Activated T-cell treated with anti-CD3 and anti-CD28 coated beads, Interleukin-2, amount 50 U/mL, for 72 hours (primary cell): Measurements from ENCODE around the gene DPP9. TPM values are rescaled to one million over a fixed set of nuclear protein-coding genes. Genes with fewer than 3 reads are reported as not detected.

Experiments
- ATAC-seq, 2 donors: fragments of 150-1000 bp; cut with Tn5 transposase; replicated peaks in 1 of 2; 2 replicates each; pipeline ENCODE4 v1.10.0; 2021; ENCODE audit warnings: moderate library complexity in 2 of 2, mild to moderate bottlenecking in 1 of 2
- DNase-seq, 2 donors: peaks; one replicate each; pipeline ENCODE4 v3.0.0; 2021 to 2022; ENCODE audit warnings: mixed read lengths in 1 of 2
- H3K27ac Mint-ChIP-seq: one replicate; pipeline ENCODE4 v1.8.0; 2022; ENCODE audit warnings: mild to moderate bottlenecking, moderate library complexity, mixed read lengths
- H3K27me3 Mint-ChIP-seq: one replicate; pipeline ENCODE4 v1.8.0; 2022; ENCODE audit warnings: low read depth, mixed read lengths
- H3K36me3 Mint-ChIP-seq, 2 donors: one replicate each; pipeline ENCODE4 v1.8.0; 2022; ENCODE audit warnings: mixed read lengths in 2 of 2, mild to moderate bottlenecking in 1 of 2; ENCODE audit not compliant: insufficient read depth in 2 of 2
- H3K4me1 Mint-ChIP-seq: one replicate; pipeline ENCODE4 v1.8.0; 2022; ENCODE audit warnings: low read depth, mixed read lengths
- H3K4me3 Mint-ChIP-seq, 2 donors: one replicate each; pipeline ENCODE4 v1.8.0; 2022; ENCODE audit warnings: mild to moderate bottlenecking in 2 of 2, mixed read lengths in 2 of 2, moderate library complexity in 2 of 2
- H3K9me3 Mint-ChIP-seq, 2 donors: one replicate each; pipeline ENCODE4 v1.8.0; 2022; ENCODE audit warnings: mixed read lengths in 2 of 2
- total RNA-seq, 2 donors: library from RNA; stranded (reverse); gene quantifications; one replicate each; pipeline ENCODE4 v1.2.3, GENCODE V29; 2022

Gene DPP9
- total RNA-seq, 2 donors from 2014 or later = 58.8 to 61.0 TPM

- Mint-ChIP-seq H3K4me3 (no peak overlapping the region), H3K4me1 (no peaks in the 10 kb centered on the region), H3K27ac (no peak overlapping the region), H3K27me3 (no peaks in the 10 kb centered on the region), H3K36me3 (peaks cover 3 to 10% of the 10 kb centered on the region in 2 donors), H3K9me3 (no peaks in the 10 kb centered on the region)
- no peak for DNase-seq
- ATAC-seq = no peak
Measured at GRCh38 chr19:4699826-4700692, 23.6 kb downstream of the DPP9 start.

- peaks cover 5 to 12% of the 10 kb centered on the region in 2 donors for H3K36me3 Mint-ChIP-seq
- no peak for DNase-seq
- no peaks in the 10 kb centered on the region for H3K27me3 Mint-ChIP-seq
- no peak overlapping the region for H3K4me3 Mint-ChIP-seq
- no peaks in the 10 kb centered on the region for H3K4me1 Mint-ChIP-seq
- no peak overlapping the region for H3K27ac Mint-ChIP-seq
- no peak for ATAC-seq
- no peaks in the 10 kb centered on the region for H3K9me3 Mint-ChIP-seq
Measured at GRCh38 chr19:4697304-4697703, 26.3 kb downstream of the DPP9 start.

- Mint-ChIP-seq H3K4me3 (no peak overlapping the region), H3K4me1 (no peaks in the 10 kb centered on the region)
- no peak for ATAC-seq
Measured at GRCh38 chr19:4695224-4695731, 28.4 kb downstream of the DPP9 start.

GRCh38 chr19:4694211-4694987 lies 29.2 kb downstream of the DPP9 start:
- H3K4me3 Mint-ChIP-seq = no peak overlapping the region
- H3K36me3 Mint-ChIP-seq = peaks cover 6 to 16% of the 10 kb centered on the region in 2 donors
- ATAC-seq = no peak
- H3K4me1 Mint-ChIP-seq = no peaks in the 10 kb centered on the region
- H3K9me3 Mint-ChIP-seq = no peaks in the 10 kb centered on the region
- no peaks in the 10 kb centered on the region for H3K27me3 Mint-ChIP-seq
- DNase-seq = no peak
- no peak overlapping the region for H3K27ac Mint-ChIP-seq

More at GRCh38 chr19:4695224-4695731, 28.4 kb downstream of the DPP9 start:
- Mint-ChIP-seq H3K27me3 (no peaks in the 10 kb centered on the region), H3K36me3 (peaks cover 6 to 15% of the 10 kb centered on the region in 2 donors), H3K9me3 (no peaks in the 10 kb centered on the region), H3K27ac (no peak overlapping the region)
- DNase-seq = no peak

GRCh38 chr19:4693471-4694121 lies 30.0 kb downstream of the DPP9 start:
- Mint-ChIP-seq H3K9me3 (no peaks in the 10 kb centered on the region), H3K27ac (no peak overlapping the region), H3K4me1 (no peaks in the 10 kb centered on the region), H3K27me3 (no peaks in the 10 kb centered on the region), H3K4me3 (no peak overlapping the region), H3K36me3 (peaks cover 6 to 16% of the 10 kb centered on the region in 2 donors)
- no peak for ATAC-seq
- no peak for DNase-seq

- no peak for DNase-seq
- Mint-ChIP-seq H3K9me3 (no peaks in the 10 kb centered on the region), H3K4me3 (no peak overlapping the region), H3K36me3 (peaks cover 6 to 16% of the 10 kb centered on the region in 2 donors), H3K4me1 (no peaks in the 10 kb centered on the region), H3K27me3 (no peaks in the 10 kb centered on the region), H3K27ac (no peak overlapping the region)
- ATAC-seq = no peak
Measured at GRCh38 chr19:4693078-4693350, 30.6 kb downstream of the DPP9 start.

GRCh38 chr19:4692251-4693077 lies 31.2 kb downstream of the DPP9 start:
- DNase-seq (no peak), ATAC-seq (no peak)
- Mint-ChIP-seq H3K36me3 (peaks cover 6 to 16% of the 10 kb centered on the region in 2 donors), H3K27me3 (no peaks in the 10 kb centered on the region), H3K4me3 (no peak overlapping the region), H3K27ac (no peak overlapping the region), H3K4me1 (no peaks in the 10 kb centered on the region), H3K9me3 (no peaks in the 10 kb centered on the region)

- Mint-ChIP-seq H3K27ac (no peak overlapping the region), H3K36me3 (peaks cover 6 to 17% of the 10 kb centered on the region in 2 donors), H3K9me3 (no peaks in the 10 kb centered on the region), H3K4me3 (no peak overlapping the region), H3K4me1 (no peaks in the 10 kb centered on the region), H3K27me3 (no peaks in the 10 kb centered on the region)
- DNase-seq = no peak
- ATAC-seq = no peak
Measured at GRCh38 chr19:4691373-4691772, 32.3 kb downstream of the DPP9 start.

GRCh38 chr19:4690361-4690760 lies 33.3 kb downstream of the DPP9 start:
- DNase-seq = no peak
- Mint-ChIP-seq H3K4me3 (no peak overlapping the region), H3K27ac (no peak overlapping the region)

GRCh38 chr19:4689403-4689802 lies 34.2 kb downstream of the DPP9 start:
- ATAC-seq = no peak
- H3K4me3 Mint-ChIP-seq = no peak overlapping the region
- DNase-seq = no peak
- H3K9me3 Mint-ChIP-seq = no peaks in the 10 kb centered on the region
- H3K4me1 Mint-ChIP-seq = no peaks in the 10 kb centered on the region
- no peak overlapping the region for H3K27ac Mint-ChIP-seq
- peaks cover 4 to 17% of the 10 kb centered on the region in 2 donors for H3K36me3 Mint-ChIP-seq
- no peaks in the 10 kb centered on the region for H3K27me3 Mint-ChIP-seq

More at GRCh38 chr19:4690361-4690760, 33.3 kb downstream of the DPP9 start:
- H3K27me3 Mint-ChIP-seq = no peaks in the 10 kb centered on the region
- ATAC-seq = no peak
- H3K36me3 Mint-ChIP-seq = peaks cover 6 to 17% of the 10 kb centered on the region in 2 donors
- no peaks in the 10 kb centered on the region for H3K9me3 Mint-ChIP-seq
- no peaks in the 10 kb centered on the region for H3K4me1 Mint-ChIP-seq

- ATAC-seq = no peak
- no peak overlapping the region for H3K4me3 Mint-ChIP-seq
- DNase-seq = no peak
- no peaks in the 10 kb centered on the region for H3K27me3 Mint-ChIP-seq
- H3K27ac Mint-ChIP-seq = no peak overlapping the region
- no peaks in the 10 kb centered on the region for H3K4me1 Mint-ChIP-seq
- H3K36me3 Mint-ChIP-seq = peaks cover 3 to 14% of the 10 kb centered on the region in 2 donors
- H3K9me3 Mint-ChIP-seq = no peaks in the 10 kb centered on the region
Measured at GRCh38 chr19:4688587-4688986, 35.1 kb downstream of the DPP9 start.

- no peak for ATAC-seq
- no peak overlapping the region for H3K27ac Mint-ChIP-seq
- no peaks in the 10 kb centered on the region for H3K27me3 Mint-ChIP-seq
- H3K4me1 Mint-ChIP-seq = no peaks in the 10 kb centered on the region
- H3K9me3 Mint-ChIP-seq = no peaks in the 10 kb centered on the region
- H3K4me3 Mint-ChIP-seq = no peak overlapping the region
- H3K36me3 Mint-ChIP-seq = peaks cover 3 to 10% of the 10 kb centered on the region in 2 donors
- no peak for DNase-seq
Measured at GRCh38 chr19:4687396-4687795, 36.2 kb downstream of the DPP9 start.
